C4-2B (cell line): Measurements from ENCODE around the gene FAM174C.
A peak's percentile ranks its signal among the peaks of the same experiment; 100 is the strongest.

Experiments
- ZFX ChIP-seq: fragments of 450-650 bp; IDR thresholded peaks from 2 replicates; pipeline ENCODE4 v1.6.1; 2017
- TF ChIP-seq, protein P1 (sequence below): fragments of 450-650 bp; conservative IDR thresholded peaks from 2 replicates; pipeline ENCODE4 v1.5.1; 2017; ENCODE audit warnings: mild to moderate bottlenecking

DNA sequence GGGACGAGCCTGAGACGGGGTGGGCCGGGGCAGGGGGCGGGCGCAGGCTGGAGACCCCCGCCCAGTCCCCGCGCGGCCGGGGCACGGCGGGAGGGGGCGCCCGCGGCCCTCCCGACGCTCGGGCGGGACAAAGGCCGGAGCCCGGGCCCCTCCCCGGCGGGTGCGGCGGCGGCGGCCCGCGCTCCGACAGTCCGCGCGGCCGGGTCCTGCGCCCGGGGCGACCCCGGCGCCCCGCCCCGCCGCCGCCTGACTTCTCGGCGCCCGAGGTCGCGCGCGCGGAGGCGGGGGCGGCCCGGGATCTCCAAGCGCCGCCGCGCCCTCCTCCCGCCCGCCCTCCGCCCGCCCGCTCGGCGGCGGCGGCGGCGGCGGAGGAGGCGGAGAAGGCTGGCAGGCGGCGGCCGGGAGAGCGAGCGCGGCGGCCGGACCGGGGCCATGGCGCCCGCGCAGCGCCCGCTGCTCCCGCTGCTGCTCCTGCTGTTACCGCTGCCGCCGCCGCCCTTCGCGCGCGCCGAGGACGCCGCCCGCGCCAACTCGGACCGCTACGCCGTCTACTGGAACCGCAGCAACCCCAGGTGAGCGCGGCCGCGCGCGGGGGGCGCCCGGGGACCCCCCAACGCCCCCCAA lies 10.5 kb downstream of the FAM174C start, which contains the start of gene EFNA2:
- TF ChIP-seq, protein P1, sequence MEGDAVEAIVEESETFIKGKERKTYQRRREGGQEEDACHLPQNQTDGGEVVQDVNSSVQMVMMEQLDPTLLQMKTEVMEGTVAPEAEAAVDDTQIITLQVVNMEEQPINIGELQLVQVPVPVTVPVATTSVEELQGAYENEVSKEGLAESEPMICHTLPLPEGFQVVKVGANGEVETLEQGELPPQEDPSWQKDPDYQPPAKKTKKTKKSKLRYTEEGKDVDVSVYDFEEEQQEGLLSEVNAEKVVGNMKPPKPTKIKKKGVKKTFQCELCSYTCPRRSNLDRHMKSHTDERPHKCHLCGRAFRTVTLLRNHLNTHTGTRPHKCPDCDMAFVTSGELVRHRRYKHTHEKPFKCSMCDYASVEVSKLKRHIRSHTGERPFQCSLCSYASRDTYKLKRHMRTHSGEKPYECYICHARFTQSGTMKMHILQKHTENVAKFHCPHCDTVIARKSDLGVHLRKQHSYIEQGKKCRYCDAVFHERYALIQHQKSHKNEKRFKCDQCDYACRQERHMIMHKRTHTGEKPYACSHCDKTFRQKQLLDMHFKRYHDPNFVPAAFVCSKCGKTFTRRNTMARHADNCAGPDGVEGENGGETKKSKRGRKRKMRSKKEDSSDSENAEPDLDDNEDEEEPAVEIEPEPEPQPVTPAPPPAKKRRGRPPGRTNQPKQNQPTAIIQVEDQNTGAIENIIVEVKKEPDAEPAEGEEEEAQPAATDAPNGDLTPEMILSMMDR: peak; percentile 55
- TF ChIP-seq ZFX: no peak
